AG04450 (cell line): Measurements from ENCODE around the gene ANKRD40. TPM values are rescaled to one million over a fixed set of nuclear protein-coding genes. Genes with fewer than 3 reads are reported as not detected.

Experiments used
- CTCF ChIA-PET: fragments of 300-600, 350-600 bp; formaldehyde crosslinking; extraction: SDS; loops from one replicate; lab custom pipeline; 2022; ENCODE audit warnings: antibody characterized with exemption, inconsistent platforms; lab: Charles Lee
- POLR2A ChIA-PET: fragments of 350-600 bp; formaldehyde crosslinking; extraction: SDS; loops from one replicate; lab custom pipeline; 2021; ENCODE audit warnings: antibody characterized with exemption, inconsistent platforms; lab: Yijun Ruan, JAX
- DNase-seq: peaks from one replicate; pipeline ENCODE4 v3.0.0-alpha.2; 2011; ENCODE audit warnings: low read depth, low spot score
- H3K27ac ChIP-seq: one replicate; pipeline ENCODE4 v1.5.1; 2012; ENCODE audit warnings: low read depth, low read length, control low read depth
- H3K27me3 ChIP-seq: one replicate; pipeline ENCODE4 v1.6.0; 2012; ENCODE audit warnings: low read length; ENCODE audit not compliant: control insufficient read depth, insufficient read depth
- H3K4me3 ChIP-seq: 2 replicates; pipeline ENCODE4 v1.5.1; 2011; ENCODE audit warnings: mild to moderate bottlenecking, low read depth, low read length, control low read depth
- H3K9me3 ChIP-seq: 2 replicates; pipeline ENCODE4 v1.5.1; 2012; ENCODE audit warnings: low read length; ENCODE audit not compliant: control insufficient read depth, insufficient read depth
- CTCF ChIP-seq: IDR thresholded peaks from 2 replicates; pipeline ENCODE4 v1.5.1; 2011; ENCODE audit warnings: low read depth, low read length, control low read depth, inconsistent platforms
- polyA plus RNA-seq: library from polyadenylated mRNA; depleted of rRNA; stranded (reverse); fragments of >200 nt; gene quantifications from 2 replicates; pipeline ENCODE4 v1.2.3, GENCODE V29; 2011

Gene ANKRD40
- polyA plus RNA-seq, 1 experiment: 39.8 TPM

GRCh38 chr17:50684288-50684611, 23.5 kb downstream of the ANKRD40 start:
- Histone ChIP-seq H3K9me3 (no peaks in the 10 kb centered on the region; the same call in 1 of the 2 replicates), H3K4me3 (no peak overlapping the region), H3K27me3 (no peaks in the 10 kb centered on the region), H3K27ac (no peak overlapping the region)
- no peak for TF ChIP-seq CTCF
- ChIA-PET POLR2A (no interaction called here), CTCF (interaction anchor here (1.4 to 3.3 kb wide), 2 partner anchors 11 to 54 kb away, joined by 4 to 17 read pairs; no protein-coding TSS in a partner anchor)
- DNase-seq: no peak

GRCh38 chr17:50683434-50684287, 24.1 kb downstream of the ANKRD40 start:
- DNase-seq: no peak
- no peaks in the 10 kb centered on the region for H3K27me3 ChIP-seq
- H3K27ac ChIP-seq: no peak overlapping the region
- CTCF ChIA-PET: interaction anchor here (1.4 to 3.7 kb wide), 3 partner anchors 11 to 133 kb away, joined by 4 to 28 read pairs (median 17); no protein-coding TSS in a partner anchor
- H3K4me3 ChIP-seq: no peak overlapping the region
- no peak for TF ChIP-seq CTCF
- no peaks in the 10 kb centered on the region; the same call in 1 of the 2 replicates for H3K9me3 ChIP-seq
- POLR2A ChIA-PET: no interaction called here

- H3K4me3 ChIP-seq: no peak overlapping the region
- ChIA-PET CTCF (interaction anchor here (3.3 to 3.7 kb wide), 2 partner anchors 12 to 133 kb away, joined by 17 to 28 read pairs; no protein-coding TSS in a partner anchor), POLR2A (no interaction called here)
- no peak for DNase-seq
- TF ChIP-seq CTCF: no peak
- no peak overlapping the region for H3K27ac ChIP-seq
- H3K27me3 ChIP-seq: no peaks in the 10 kb centered on the region
- H3K9me3 ChIP-seq: no peaks in the 10 kb centered on the region; the same call in 1 of the 2 replicates
Observed at GRCh38 chr17:50682938-50683337, 24.8 kb downstream of the ANKRD40 start.

GRCh38 chr17:50682441-50682840, 25.3 kb downstream of the ANKRD40 start:
- Histone ChIP-seq H3K4me3 (no peak overlapping the region), H3K27me3 (no peaks in the 10 kb centered on the region), H3K27ac (no peak overlapping the region), H3K9me3 (no peaks in the 10 kb centered on the region; the same call in 1 of the 2 replicates)
- DNase-seq: no peak
- POLR2A ChIA-PET: no interaction called here
- no peak for TF ChIP-seq CTCF
- CTCF ChIA-PET: interaction anchor here (1.6 to 3.7 kb wide), 2 partner anchors 50 to 132 kb away, joined by 4 to 28 read pairs; no protein-coding TSS in a partner anchor
